Cardiac muscle cell (in vitro differentiated cells and primary cell): ENCODE measurements around the gene PIEZO1. TPM values are rescaled to one million over a fixed set of nuclear protein-coding genes. Genes with fewer than 3 reads are reported as not detected.

Experiments used
- DNase-seq, 2 donors: peaks; one replicate each; pipeline versions ENCODE4 v3.0.0 to v3.0.0-alpha.2; 2010 to 2017; ENCODE audit warnings: low read depth in 1 of 2, low spot score in 1 of 2
- H3K27ac ChIP-seq: fragments of 200-600 bp; sonication (generic); 2 replicates; pipeline ENCODE4 v1.5.1; 2016
- H3K27me3 ChIP-seq: fragments of 200-600 bp; sonication (generic); 2 replicates; pipeline ENCODE4 v1.6.0; 2016; ENCODE audit warnings: control low read depth
- H3K36me3 ChIP-seq: fragments of 200-600 bp; sonication (generic); 2 replicates; pipeline ENCODE4 v1.5.1; 2016; ENCODE audit warnings: control low read depth
- H3K4me1 ChIP-seq: fragments of 200-600 bp; sonication (generic); 2 replicates; pipeline ENCODE4 v1.8.1; 2017; ENCODE audit warnings: low read depth, mild to moderate bottlenecking, mixed run types
- H3K4me3 ChIP-seq: fragments of 200-600 bp; sonication (generic); 2 replicates; pipeline ENCODE4 v1.5.1; 2016; ENCODE audit warnings: mild to moderate bottlenecking
- H3K9me3 ChIP-seq: fragments of 200-600 bp; sonication (generic); 2 replicates; pipeline ENCODE4 v1.5.1; 2017; ENCODE audit warnings: low read depth, mild to moderate bottlenecking, control low read depth
- polyA plus RNA-seq: library from polyadenylated mRNA; unstranded; fragments of >200 nt; fragmentation: Nextera tagmentation; extraction: Ambion mirVana; gene quantifications from 2 replicates; pipeline ENCODE4 v1.2.1, GENCODE V29; 2016
- total RNA-seq: library from RNA; depleted of rRNA; stranded (reverse); fragments of >200 nt; gene quantifications from 2 replicates; pipeline ENCODE4 v1.2.3, GENCODE V29; 2016
- TF ChIP-seq, protein P1 (sequence below): IDR thresholded peaks from 2 replicates; pipeline ENCODE4 v1.5.1; 2012; ENCODE audit warnings: low read depth, mild to moderate bottlenecking, low read length

The PIEZO1 gene
- total and polyA plus RNA-seq, 2 experiments from 2014 or later = 32.7 to 121 TPM

DNA sequence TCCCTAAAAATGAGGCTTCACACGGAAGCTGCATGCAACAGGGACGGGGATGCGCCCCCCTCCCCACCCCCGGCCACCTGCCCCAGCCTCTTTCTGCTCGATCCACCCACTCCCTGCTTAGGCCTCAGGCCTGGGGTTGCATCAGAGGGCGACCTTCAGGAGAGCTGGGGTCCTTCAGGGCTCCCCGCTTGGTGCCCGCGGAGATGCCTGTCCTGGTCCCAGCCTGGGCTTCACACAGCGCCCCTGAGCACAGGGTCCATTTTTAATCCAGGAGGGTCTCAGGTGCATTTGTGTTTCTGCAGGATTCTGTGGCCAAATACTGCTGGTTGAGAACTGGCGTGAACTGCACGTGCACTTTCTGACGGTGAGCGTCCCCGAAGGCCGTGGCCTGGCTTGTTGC lies 34.1 kb upstream of the PIEZO1 start:
- no peak for DNase-seq
- TF ChIP-seq, protein P1, sequence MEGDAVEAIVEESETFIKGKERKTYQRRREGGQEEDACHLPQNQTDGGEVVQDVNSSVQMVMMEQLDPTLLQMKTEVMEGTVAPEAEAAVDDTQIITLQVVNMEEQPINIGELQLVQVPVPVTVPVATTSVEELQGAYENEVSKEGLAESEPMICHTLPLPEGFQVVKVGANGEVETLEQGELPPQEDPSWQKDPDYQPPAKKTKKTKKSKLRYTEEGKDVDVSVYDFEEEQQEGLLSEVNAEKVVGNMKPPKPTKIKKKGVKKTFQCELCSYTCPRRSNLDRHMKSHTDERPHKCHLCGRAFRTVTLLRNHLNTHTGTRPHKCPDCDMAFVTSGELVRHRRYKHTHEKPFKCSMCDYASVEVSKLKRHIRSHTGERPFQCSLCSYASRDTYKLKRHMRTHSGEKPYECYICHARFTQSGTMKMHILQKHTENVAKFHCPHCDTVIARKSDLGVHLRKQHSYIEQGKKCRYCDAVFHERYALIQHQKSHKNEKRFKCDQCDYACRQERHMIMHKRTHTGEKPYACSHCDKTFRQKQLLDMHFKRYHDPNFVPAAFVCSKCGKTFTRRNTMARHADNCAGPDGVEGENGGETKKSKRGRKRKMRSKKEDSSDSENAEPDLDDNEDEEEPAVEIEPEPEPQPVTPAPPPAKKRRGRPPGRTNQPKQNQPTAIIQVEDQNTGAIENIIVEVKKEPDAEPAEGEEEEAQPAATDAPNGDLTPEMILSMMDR = no peak
- H3K9me3 ChIP-seq = no peaks in the 10 kb centered on the region
- H3K27me3 ChIP-seq = no peaks in the 10 kb centered on the region
- H3K4me1 ChIP-seq = no peaks in the 10 kb centered on the region
- H3K4me3 ChIP-seq = no peak overlapping the region
- no peak overlapping the region for H3K27ac ChIP-seq
- H3K36me3 ChIP-seq = no peaks in the 10 kb centered on the region

DNA sequence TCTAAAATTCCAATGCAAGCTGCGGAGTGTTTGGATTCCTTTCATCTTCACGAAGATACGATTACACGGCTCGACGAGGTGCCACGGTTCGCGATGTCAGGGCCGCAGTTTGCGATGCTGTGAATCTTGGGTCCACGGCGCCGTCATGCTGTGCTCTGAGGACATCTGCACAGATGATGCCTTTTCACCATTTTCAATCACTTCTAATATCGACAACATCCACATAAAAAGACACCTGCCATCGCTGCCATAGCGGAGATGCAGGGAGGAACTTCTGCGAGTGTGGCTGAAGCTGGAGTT lies 33.5 kb upstream of the PIEZO1 start:
- no peak overlapping the region for H3K27ac ChIP-seq
- TF ChIP-seq, protein P1 = no peak
- H3K27me3 ChIP-seq = no peaks in the 10 kb centered on the region
- H3K4me3 ChIP-seq = no peak overlapping the region
- H3K9me3 ChIP-seq = no peaks in the 10 kb centered on the region
- H3K4me1 ChIP-seq = no peaks in the 10 kb centered on the region
- no peaks in the 10 kb centered on the region for H3K36me3 ChIP-seq
- DNase-seq = no peak

DNA sequence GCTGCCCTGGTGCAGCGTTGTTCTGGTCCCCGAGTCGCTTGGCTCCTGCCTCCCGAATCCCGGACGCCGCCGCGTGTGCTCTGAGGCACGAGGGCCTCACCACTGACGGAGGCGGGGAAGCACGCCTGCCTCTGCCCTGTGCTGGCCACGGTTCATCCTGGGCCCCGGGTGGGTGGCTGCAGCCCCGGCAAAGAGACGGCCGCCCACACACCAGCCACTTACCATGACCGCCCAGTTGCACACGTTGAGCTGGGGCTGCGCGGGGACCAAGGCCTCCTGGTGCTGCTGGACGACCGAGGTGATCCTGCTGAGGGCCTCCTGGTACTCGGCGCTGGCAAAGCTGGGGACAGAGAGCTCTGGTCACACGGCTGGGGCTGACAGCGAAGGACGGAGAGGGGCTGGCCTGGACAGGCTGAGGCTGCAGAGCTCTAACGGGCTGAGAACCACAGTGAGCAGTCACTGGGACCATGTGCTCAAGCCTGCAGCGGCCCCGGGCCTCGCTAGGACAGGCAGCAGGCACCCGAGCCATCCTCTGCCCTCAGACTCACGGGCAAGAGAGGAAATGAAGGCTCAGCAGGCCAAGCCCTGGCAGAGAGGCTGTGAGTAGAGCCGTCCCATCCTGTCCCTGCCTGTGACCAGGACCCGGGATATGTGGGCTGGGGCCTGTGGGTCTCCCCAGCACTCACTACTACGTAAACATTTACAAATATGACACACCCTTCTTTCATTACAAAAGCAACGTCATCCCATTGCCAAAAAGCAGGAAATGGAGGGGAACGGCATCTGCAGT lies 33.0 kb upstream of the PIEZO1 start:
- no peaks in the 10 kb centered on the region for H3K9me3 ChIP-seq
- H3K27me3 ChIP-seq = no peaks in the 10 kb centered on the region
- H3K4me3 ChIP-seq = no peak overlapping the region
- H3K36me3 ChIP-seq = no peaks in the 10 kb centered on the region
- no peak overlapping the region for H3K27ac ChIP-seq
- H3K4me1 ChIP-seq = no peaks in the 10 kb centered on the region
- no peak for DNase-seq
- TF ChIP-seq, protein P1 = no peak

DNA sequence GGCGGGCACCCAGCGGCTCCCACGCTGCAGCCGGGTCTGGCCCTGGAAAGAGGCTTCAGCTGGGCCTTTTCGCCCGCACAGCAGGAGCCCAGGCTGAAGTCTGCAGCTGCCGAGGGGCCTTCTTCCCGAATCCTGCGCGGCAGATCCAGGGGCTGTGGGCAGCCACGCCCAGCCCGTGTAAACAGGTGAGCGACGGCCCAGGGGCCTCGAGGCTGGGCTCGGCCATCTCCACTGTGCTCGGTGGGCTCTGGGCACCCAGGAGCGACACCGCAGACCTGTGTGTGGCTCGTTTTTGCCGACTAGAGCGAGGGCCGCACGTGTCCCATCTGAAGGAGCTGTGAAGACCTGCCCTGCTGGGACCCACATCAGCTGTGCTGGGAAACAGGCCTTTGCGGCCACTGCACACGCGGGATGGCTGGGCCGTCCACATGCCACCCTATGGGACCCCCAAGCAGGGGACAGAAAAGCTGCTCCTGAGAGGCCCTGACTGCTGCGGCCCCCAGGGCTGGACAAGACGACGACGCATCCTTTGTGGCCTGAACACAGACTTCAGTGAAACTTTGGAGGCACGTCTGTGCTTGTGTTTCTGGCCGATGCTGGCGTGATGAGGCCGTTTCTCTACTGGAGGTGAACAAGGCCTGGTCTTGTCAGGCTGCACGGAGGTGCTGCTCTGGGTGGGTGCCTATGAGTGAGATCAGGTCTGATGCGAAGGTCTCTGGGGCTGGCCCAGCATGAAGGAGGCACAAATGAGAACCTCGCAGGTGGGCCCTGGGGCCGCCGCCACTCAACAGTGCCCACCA lies 31.9 kb upstream of the PIEZO1 start:
- Histone ChIP-seq H3K4me1 (peaks cover 5% of the 10 kb centered on the region), H3K27ac (no peak overlapping the region), H3K9me3 (no peaks in the 10 kb centered on the region), H3K4me3 (no peak overlapping the region), H3K36me3 (no peaks in the 10 kb centered on the region), H3K27me3 (no peaks in the 10 kb centered on the region)
- TF ChIP-seq, protein P1 = no peak
- DNase-seq = no peak

DNA sequence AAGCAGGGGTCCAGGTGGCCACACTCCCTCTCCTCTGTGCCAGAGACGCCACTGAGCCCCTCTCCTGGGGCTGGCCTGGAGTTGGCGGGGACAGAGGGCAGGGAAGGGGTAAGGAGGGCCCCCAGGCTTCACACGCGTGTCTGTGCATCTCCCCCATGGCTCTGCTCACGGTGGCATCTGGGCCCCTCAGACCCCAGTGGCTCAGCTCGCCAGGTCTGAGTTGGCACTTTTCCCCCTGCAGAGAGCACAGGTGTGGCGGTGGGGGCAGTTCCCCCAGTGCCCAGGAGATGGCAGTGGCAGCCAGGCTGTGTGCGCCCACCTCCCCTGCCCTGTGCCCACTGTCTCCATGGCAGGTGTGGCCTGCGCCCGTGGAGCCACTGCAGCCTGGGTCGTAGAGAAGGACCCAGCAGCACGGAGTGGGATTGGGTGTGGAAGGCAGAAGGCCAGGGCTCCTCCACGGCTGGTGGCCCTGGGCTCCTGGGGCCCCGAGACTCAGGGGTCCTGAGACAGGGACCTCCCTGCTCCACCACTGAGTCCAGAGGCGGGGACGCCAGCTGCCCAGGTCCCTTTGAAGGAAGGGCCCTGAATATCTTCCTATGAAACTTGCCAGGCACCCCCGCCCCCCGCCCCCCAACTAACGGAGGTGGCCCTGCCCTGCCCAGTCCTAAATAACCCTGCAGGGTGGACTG lies 31.0 kb upstream of the PIEZO1 start:
- TF ChIP-seq, protein P1 = peak; percentile 65
- no peaks in the 10 kb centered on the region for H3K36me3 ChIP-seq
- H3K4me3 ChIP-seq = no peak overlapping the region
- no peaks in the 10 kb centered on the region for H3K27me3 ChIP-seq
- DNase-seq = peak; percentile 22 to 45
- H3K9me3 ChIP-seq = no peaks in the 10 kb centered on the region
- no peak overlapping the region for H3K27ac ChIP-seq
- H3K4me1 ChIP-seq = peaks cover 5% of the 10 kb centered on the region
